PC-3 (cell line): ENCODE measurements around the gene NTRK2. TPM values are rescaled to one million over a fixed set of nuclear protein-coding genes. Genes with fewer than 3 reads are reported as not detected.

ENCODE experiments used
- ATAC-seq: fragments of 200-7000 bp; cut with Tn5 transposase; 2 replicates; pipeline ENCODE4 v1.9.1; 2020; ENCODE audit warnings: mild to moderate bottlenecking, moderate library complexity
- BruUV-seq: library from RNA; stranded (reverse); fragments of 400-500 nt; replicated peaks from 2 replicates; lab custom pipeline; 2021; lab: Mats Ljungman, UMichigan
- CTCF ChIA-PET: fragments of 300-600 bp; sonication (Branson Sonifier 250); formaldehyde crosslinking; loops from one replicate; lab custom pipeline; 2022; ENCODE audit warnings: antibody characterized with exemption; lab: Charles Lee
- POLR2A ChIA-PET: fragments of 300-600 bp; sonication (Branson Sonifier 250); formaldehyde crosslinking; loops from one replicate; lab custom pipeline; 2022; ENCODE audit warnings: antibody characterized with exemption; ENCODE audit not compliant: unreplicated experiment; lab: Charles Lee
- DNase-seq: peaks from one replicate; pipeline ENCODE4 v3.0.0-alpha.2; 2015
- H2AFZ ChIP-seq: fragments of 300-600 bp; sonication (generic); 2 replicates; pipeline ENCODE4 v1.6.0; 2016; ENCODE audit warnings: antibody characterized with exemption, low read length
- H3F3A ChIP-seq: fragments of 300-600 bp; sonication (generic); one replicate; pipeline ENCODE4 v1.6.0; 2017; ENCODE audit warnings: antibody characterized with exemption, low read length, control low read depth, mild to moderate bottlenecking; ENCODE audit not compliant: unreplicated experiment
- H3K27ac ChIP-seq: fragments of 300-600 bp; sonication (generic); 2 replicates; pipeline ENCODE4 v1.5.1; 2016; ENCODE audit warnings: mild to moderate bottlenecking, low read length
- H3K27me3 ChIP-seq: fragments of 300-600 bp; sonication (generic); 2 replicates; pipeline ENCODE4 v1.6.1; 2016; ENCODE audit warnings: low read length, mixed read lengths
- H3K36me3 ChIP-seq: fragments of 300-600 bp; sonication (generic); 2 replicates; pipeline ENCODE4 v1.6.1; 2016; ENCODE audit warnings: low read depth, mixed run types, low read length, mixed read lengths
- H3K4me1 ChIP-seq: fragments of 300-600 bp; sonication (generic); 2 replicates; pipeline ENCODE4 v1.5.1; 2016; ENCODE audit warnings: low read length; ENCODE audit not compliant: insufficient read depth
- H3K4me2 ChIP-seq: fragments of 300-600 bp; sonication (generic); 2 replicates; pipeline ENCODE4 v1.6.0; 2016; ENCODE audit warnings: low read length
- H3K4me3 ChIP-seq: fragments of 300-600 bp; sonication (generic); 2 replicates; pipeline ENCODE4 v1.5.1; 2016; ENCODE audit warnings: mild to moderate bottlenecking, low read length, mixed read lengths
- H3K79me2 ChIP-seq: fragments of 300-600 bp; sonication (generic); 2 replicates; pipeline ENCODE4 v1.6.1; 2017; ENCODE audit warnings: low read length, mixed read lengths
- H3K9ac ChIP-seq: fragments of 300-600 bp; sonication (generic); 2 replicates; pipeline ENCODE4 v1.6.0; 2016; ENCODE audit warnings: mild to moderate bottlenecking, low read length
- H3K9me2 ChIP-seq: fragments of 300-600 bp; sonication (generic); replicated peaks from 2 replicates; pipeline ENCODE4 v1.6.1; 2016; ENCODE audit warnings: mixed run types, low read length, mixed read lengths
- H3K9me3 ChIP-seq: fragments of 300-600 bp; sonication (generic); 2 replicates; pipeline ENCODE4 v1.6.1; 2016; ENCODE audit warnings: low read length, mixed read lengths
- H4K20me1 ChIP-seq: fragments of 300-600 bp; sonication (generic); 2 replicates; pipeline ENCODE4 v1.6.1; 2016; ENCODE audit warnings: low read length, mixed read lengths
- EZH2 ChIP-seq: fragments of 300-600 bp; sonication (generic); IDR thresholded peaks from one replicate; pipeline ENCODE4 v1.6.1; 2017; ENCODE audit warnings: antibody characterized with exemption, mild to moderate bottlenecking, low read length; ENCODE audit not compliant: unreplicated experiment
- EZH2phosphoT487 ChIP-seq: fragments of 300-600 bp; sonication (generic); IDR thresholded peaks from 2 replicates; pipeline ENCODE4 v1.6.1; 2018; ENCODE audit warnings: mild to moderate bottlenecking, antibody characterized with exemption, low read length, borderline replicate concordance
- intact Hi-C: fragments of 100-400 bp; cut with micrococcal nuclease; formaldehyde crosslinking; loops from 2 replicates; pipeline ENCODE4 v1.9.0; 2023
- total RNA-seq: library from RNA; depleted of rRNA; stranded (reverse); fragments of >200 nt; gene quantifications from 2 replicates; pipeline ENCODE4 v1.2.3, GENCODE V29; 2014
- TF ChIP-seq, protein P1 (sequence below): fragments of 300-600 bp; sonication (generic); conservative IDR thresholded peaks from 2 replicates; pipeline ENCODE4 v1.5.1; 2017; ENCODE audit warnings: antibody characterized with exemption, low read depth, mild to moderate bottlenecking, low read length

The NTRK2 gene
- total RNA-seq, 1 experiment from 2014 or later, result not detected

DNA sequence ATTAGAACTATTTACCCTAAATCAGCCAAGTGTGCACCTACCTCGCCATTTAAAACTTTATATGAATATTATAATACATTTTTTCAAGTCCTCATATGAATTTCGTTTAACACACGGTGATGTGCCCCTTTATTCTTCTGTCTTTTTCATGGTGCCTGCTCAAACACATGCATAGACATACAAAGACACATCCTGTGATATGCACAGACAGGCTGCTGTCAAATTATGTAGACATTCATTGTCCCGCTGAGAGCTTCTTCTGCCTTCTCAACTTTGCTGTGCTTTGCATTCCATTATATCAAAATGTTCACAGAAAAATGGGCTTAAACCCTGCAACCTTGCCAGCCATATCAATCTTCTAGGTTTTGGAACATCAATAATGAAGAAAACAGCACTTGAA is 193.8 kb downstream of the NTRK2 start:
- Histone ChIP-seq H3F3A (no peaks in the 10 kb centered on the region), H3K79me2 (no peaks in the 10 kb centered on the region), H3K4me3 (no peak overlapping the region), H3K4me2 (no peak overlapping the region), H3K9me2 (no peaks in the 10 kb centered on the region), H4K20me1 (no peaks in the 10 kb centered on the region), H3K27me3 (no peaks in the 10 kb centered on the region; the same call in 1 of the 2 replicates), H3K9ac (no peak overlapping the region), H3K36me3 (no peaks in the 10 kb centered on the region), H2AFZ (no peak overlapping the region), H3K9me3 (no peaks in the 10 kb centered on the region), H3K27ac (no peak overlapping the region), H3K4me1 (no peaks in the 10 kb centered on the region)
- CTCF ChIA-PET, result no interaction called here
- TF ChIP-seq, protein P1, sequence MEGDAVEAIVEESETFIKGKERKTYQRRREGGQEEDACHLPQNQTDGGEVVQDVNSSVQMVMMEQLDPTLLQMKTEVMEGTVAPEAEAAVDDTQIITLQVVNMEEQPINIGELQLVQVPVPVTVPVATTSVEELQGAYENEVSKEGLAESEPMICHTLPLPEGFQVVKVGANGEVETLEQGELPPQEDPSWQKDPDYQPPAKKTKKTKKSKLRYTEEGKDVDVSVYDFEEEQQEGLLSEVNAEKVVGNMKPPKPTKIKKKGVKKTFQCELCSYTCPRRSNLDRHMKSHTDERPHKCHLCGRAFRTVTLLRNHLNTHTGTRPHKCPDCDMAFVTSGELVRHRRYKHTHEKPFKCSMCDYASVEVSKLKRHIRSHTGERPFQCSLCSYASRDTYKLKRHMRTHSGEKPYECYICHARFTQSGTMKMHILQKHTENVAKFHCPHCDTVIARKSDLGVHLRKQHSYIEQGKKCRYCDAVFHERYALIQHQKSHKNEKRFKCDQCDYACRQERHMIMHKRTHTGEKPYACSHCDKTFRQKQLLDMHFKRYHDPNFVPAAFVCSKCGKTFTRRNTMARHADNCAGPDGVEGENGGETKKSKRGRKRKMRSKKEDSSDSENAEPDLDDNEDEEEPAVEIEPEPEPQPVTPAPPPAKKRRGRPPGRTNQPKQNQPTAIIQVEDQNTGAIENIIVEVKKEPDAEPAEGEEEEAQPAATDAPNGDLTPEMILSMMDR, result no peak
- TF ChIP-seq EZH2phosphoT487, result no peak
- TF ChIP-seq EZH2, result no peak
- POLR2A ChIA-PET, result no interaction called here
- no TSS peak for BruUV-seq
- intact Hi-C loops, result no loop called here
- ATAC-seq, result no peak
- DNase-seq, result no peak

DNA sequence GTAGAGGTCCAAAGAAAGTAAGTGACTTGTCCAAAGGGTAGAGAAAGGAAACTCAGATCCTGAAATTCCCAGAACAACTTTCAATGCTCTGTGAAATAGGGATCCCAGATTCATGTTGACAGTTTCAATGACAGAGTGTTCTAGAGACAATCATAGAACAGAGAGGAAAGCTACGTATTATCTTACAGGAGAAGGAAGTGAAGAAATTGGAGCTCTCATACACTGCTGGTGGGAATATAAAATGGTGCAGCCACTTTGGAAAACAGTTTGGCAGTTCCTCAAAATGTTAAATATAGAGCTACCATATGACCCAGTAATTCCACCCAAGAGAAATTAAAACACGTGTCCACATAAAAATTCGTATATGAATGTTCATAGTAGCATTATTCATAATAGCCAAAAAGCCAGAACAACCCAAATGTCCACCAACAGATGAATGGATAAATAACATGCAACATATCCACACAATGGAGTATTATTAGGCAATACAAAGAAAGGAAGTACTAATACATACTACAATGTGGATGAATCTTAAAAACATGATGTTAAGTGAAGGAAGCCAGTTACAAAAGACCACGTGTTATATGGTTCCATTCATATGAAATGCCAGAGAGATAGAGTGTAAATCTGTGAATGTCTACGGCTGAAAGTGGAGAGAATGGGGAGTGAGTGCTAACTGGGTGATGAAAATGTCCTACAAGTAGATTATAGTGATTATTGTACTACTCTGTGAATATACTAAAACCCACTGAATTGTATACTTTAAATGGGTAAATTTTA is 197.1 kb downstream of the NTRK2 start:
- H3K79me2 ChIP-seq, result no peaks in the 10 kb centered on the region
- no peak overlapping the region for H2AFZ ChIP-seq
- H3K27ac ChIP-seq, result no peak overlapping the region
- H3K9ac ChIP-seq, result no peak overlapping the region
- POLR2A ChIA-PET, result no interaction called here
- H3K27me3 ChIP-seq, result no peaks in the 10 kb centered on the region
- H3K9me3 ChIP-seq, result no peaks in the 10 kb centered on the region
- H4K20me1 ChIP-seq, result no peaks in the 10 kb centered on the region
- no TSS peak for BruUV-seq
- TF ChIP-seq EZH2, result no peak
- TF ChIP-seq, protein P1, result no peak
- TF ChIP-seq EZH2phosphoT487, result no peak
- no peaks in the 10 kb centered on the region for H3K9me2 ChIP-seq
- H3K4me3 ChIP-seq, result no peak overlapping the region
- H3K4me1 ChIP-seq, result no peaks in the 10 kb centered on the region
- intact Hi-C loops, result no loop called here
- ATAC-seq, result no peak
- H3K36me3 ChIP-seq, result no peaks in the 10 kb centered on the region
- DNase-seq, result no peak
- H3K4me2 ChIP-seq, result no peak overlapping the region
- CTCF ChIA-PET, result no interaction called here
- no peaks in the 10 kb centered on the region for H3F3A ChIP-seq

DNA sequence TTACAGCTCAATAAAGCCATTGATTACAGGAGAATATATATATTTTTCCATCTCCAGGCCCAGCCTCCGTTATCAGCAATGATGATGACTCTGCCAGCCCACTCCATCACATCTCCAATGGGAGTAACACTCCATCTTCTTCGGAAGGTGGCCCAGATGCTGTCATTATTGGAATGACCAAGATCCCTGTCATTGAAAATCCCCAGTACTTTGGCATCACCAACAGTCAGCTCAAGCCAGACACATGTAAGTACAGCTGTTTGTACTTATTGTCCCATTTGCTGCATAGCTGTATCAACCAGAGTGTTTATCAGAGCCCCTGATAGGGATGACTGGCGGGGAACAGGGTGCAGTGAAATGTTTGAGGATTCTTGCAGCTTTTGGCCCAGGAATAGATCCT is 197.7 kb downstream of the NTRK2 start:
- POLR2A ChIA-PET, result no interaction called here
- CTCF ChIA-PET, result no interaction called here
- no peaks in the 10 kb centered on the region for H3K36me3 ChIP-seq
- no peaks in the 10 kb centered on the region for H3F3A ChIP-seq
- no peaks in the 10 kb centered on the region for H4K20me1 ChIP-seq
- H3K79me2 ChIP-seq, result no peaks in the 10 kb centered on the region
- TF ChIP-seq, protein P1, result no peak
- no peak for TF ChIP-seq EZH2phosphoT487
- TF ChIP-seq EZH2, result no peak
- H3K27me3 ChIP-seq, result no peaks in the 10 kb centered on the region
- BruUV-seq, result no TSS peak
- no peak overlapping the region for H3K4me2 ChIP-seq
- no peak overlapping the region for H2AFZ ChIP-seq
- no peak overlapping the region for H3K27ac ChIP-seq
- intact Hi-C loops, result no loop called here
- no peak overlapping the region for H3K4me3 ChIP-seq
- H3K9me2 ChIP-seq, result no peaks in the 10 kb centered on the region
- no peak for DNase-seq
- H3K9ac ChIP-seq, result no peak overlapping the region
- no peak for ATAC-seq
- H3K4me1 ChIP-seq, result no peaks in the 10 kb centered on the region
- H3K9me3 ChIP-seq, result no peaks in the 10 kb centered on the region
